ENCODE results near the gene ACSS2. TPM values are rescaled to one million over a fixed set of nuclear protein-coding genes. Genes with fewer than 3 reads are reported as not detected.

The ACSS2 gene
- total and polyA plus RNA-seq, 2 experiments from 2014 or later, result 26.1 to 49.3 TPM

- no peaks in the 10 kb centered on the region for H3K36me3 Mint-ChIP-seq (ENCODE audit: low read depth)
- no peaks in the 10 kb centered on the region for H3K9me2 ChIP-seq (ENCODE audit: insufficient read depth)
- no peaks in the 10 kb centered on the region for H3K9me3 Mint-ChIP-seq
- no peak overlapping the region for H3K4me3 Mint-ChIP-seq
- no peaks in the 10 kb centered on the region; the same call in 1 of the 2 replicates for H3K36me3 ChIP-seq (ENCODE audit: insufficient read depth)
- no peaks in the 10 kb centered on the region for H3F3A ChIP-seq (replicated peaks; ENCODE audit: low read depth)
- no peaks in the 10 kb centered on the region for H3K27me3 Mint-ChIP-seq (ENCODE audit: insufficient read depth, low read depth, poor library complexity)
- DNase-seq (ENCODE audit: low spot score), result no peak
- no peak overlapping the region for H3K4me2 ChIP-seq
- no peak overlapping the region for H3K27ac ChIP-seq (ENCODE audit: low read depth)
- no peak overlapping the region for H3K27ac Mint-ChIP-seq
- no peaks in the 10 kb centered on the region for H3K27me3 ChIP-seq (ENCODE audit: insufficient read depth)
- no peak for TF ChIP-seq ZNF331 (CRISPR knock-in tag; IDR thresholded peaks at IDR 0.05; ENCODE audit: low read depth)
- TF ChIP-seq STAT1 (IDR thresholded peaks at IDR 0.05; ENCODE audit: unreplicated experiment), result no peak
- TF ChIP-seq POLR2AphosphoS5 (IDR thresholded peaks at IDR 0.05; ENCODE audit: low read depth), result no peak
- TF ChIP-seq CTCF (conservative IDR thresholded peaks at IDR 0.05; ENCODE audit: low read depth in 2 of 2), result no peak
- TF ChIP-seq JUNB (IDR thresholded peaks at IDR 0.05; ENCODE audit: unreplicated experiment), result no peak
- no peak for TF ChIP-seq ETS1 (IDR thresholded peaks at IDR 0.05)
- TF ChIP-seq ZNF114 (CRISPR knock-in tag; IDR thresholded peaks at IDR 0.05), result no peak
- no peak for TF ChIP-seq ZNF462 (CRISPR knock-in tag; IDR thresholded peaks at IDR 0.05)
- TF ChIP-seq EZH2 (IDR thresholded peaks at IDR 0.05; ENCODE audit: low read depth, unreplicated experiment), result no peak
- no peak for TF ChIP-seq CREB1 (CRISPR knock-in tag; IDR thresholded peaks at IDR 0.05; ENCODE audit: low read depth)
- TF ChIP-seq NANOG (IDR thresholded peaks at IDR 0.05; ENCODE audit: borderline replicate concordance), result no peak
- no peak for TF ChIP-seq EZH2phosphoT487 (IDR thresholded peaks at IDR 0.05; ENCODE audit: unreplicated experiment)
- TF ChIP-seq REST (IDR thresholded peaks at IDR 0.05; ENCODE audit: unreplicated experiment), result no peak
- H2AFZ ChIP-seq, result no peak overlapping the region
- ATAC-seq, result no peak
- H4K20me1 ChIP-seq (replicated peaks; ENCODE audit: insufficient read depth), result no peaks in the 10 kb centered on the region; the same call in none of the 2 replicates
- no peaks in the 10 kb centered on the region for H3K4me1 Mint-ChIP-seq
- no peak overlapping the region for H3K4me3 ChIP-seq
- no peaks in the 10 kb centered on the region; the same call in 1 of the 2 replicates for H3K79me2 ChIP-seq (replicated peaks; ENCODE audit: insufficient read depth)
- H3K4me1 ChIP-seq (ENCODE audit: insufficient read depth), result no peaks in the 10 kb centered on the region
Observed at GRCh38 chr20:34888468-34888867, 12.1 kb downstream of the ACSS2 start.

Data from GM23338 (cell line).